GM19452 (cell line): ENCODE measurements around the gene CLMN.
"Not testable (repeated sequence)": the region's sequence is repeated elsewhere in the genome, so short reads cannot be mapped to it uniquely, and the experiment has no call there.

Source experiments
- ATAC-seq: cut with Tn5 transposase; IDR thresholded peaks from one replicate; pipeline ENCODE4 v1.9.1; 2021; ENCODE audit not compliant: unreplicated experiment

The CLMN gene

GRCh38 chr14:95197551-95197950 is 122.2 kb downstream of the CLMN start:
- no peak for ATAC-seq

GRCh38 chr14:95196826-95197545 is 122.7 kb downstream of the CLMN start:
- ATAC-seq = no peak

- ATAC-seq = no peak
Measured at GRCh38 chr14:95196268-95196667, 123.4 kb downstream of the CLMN start.

GRCh38 chr14:95195031-95195430 is 124.7 kb downstream of the CLMN start:
- ATAC-seq = no peak

DNA sequence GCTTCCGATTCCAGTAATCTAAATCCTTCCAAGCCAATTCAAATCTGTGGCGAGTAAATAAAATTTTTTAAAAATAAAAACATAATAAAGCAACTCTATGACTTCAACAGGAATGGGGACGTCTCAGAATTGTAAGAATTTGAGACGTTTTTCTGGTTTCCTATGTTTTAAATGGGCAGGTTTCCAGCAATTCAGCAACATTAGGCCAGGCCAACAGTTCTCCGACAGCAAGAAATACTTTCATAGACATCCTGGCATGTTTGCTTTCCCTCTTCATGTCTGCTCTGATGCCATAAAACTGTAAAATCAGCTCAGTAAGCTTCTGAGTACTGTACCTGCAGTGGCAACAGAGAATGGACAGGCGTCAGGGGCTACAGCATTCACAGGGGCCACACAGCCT is 126.6 kb downstream of the CLMN start:
- no peak for ATAC-seq

GRCh38 chr14:95192311-95192710 is 127.4 kb downstream of the CLMN start:
- ATAC-seq = no peak

DNA sequence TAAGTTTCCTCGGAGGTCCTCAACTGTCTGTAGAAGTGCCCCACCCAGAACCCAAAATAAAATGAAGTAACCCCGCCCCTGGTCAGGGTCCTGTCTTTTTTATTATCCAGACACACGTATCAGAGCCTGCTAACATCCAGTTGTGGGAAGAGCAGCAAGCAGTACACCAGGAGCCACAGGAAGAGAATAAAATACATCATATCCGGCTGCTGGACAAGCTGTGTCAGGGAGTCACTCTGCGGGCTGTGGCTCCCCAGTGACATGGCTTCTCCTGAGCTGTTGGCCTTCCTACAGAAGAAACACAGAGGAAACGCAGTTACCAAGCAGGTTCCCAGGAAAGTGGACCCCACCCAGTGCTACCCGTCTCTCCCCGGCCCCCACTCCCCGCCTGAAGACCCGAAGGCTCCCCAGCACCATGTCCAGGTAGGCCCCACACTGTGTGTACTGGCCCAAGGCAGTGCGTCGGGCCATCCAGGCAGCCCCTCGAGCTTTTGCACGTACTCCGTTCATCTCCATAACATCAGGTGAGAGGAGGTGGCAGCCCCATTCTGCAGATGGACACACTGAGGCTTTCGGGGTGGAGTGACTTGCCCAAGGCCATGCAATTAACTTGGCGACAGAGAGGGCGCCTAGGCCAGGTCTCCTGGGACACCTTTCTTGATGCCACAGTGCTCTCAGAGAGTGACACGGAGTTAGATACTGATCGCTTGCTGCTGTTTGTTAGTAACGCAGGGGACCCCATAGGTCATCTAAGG is 128.1 kb downstream of the CLMN start:
- ATAC-seq = no peak

DNA sequence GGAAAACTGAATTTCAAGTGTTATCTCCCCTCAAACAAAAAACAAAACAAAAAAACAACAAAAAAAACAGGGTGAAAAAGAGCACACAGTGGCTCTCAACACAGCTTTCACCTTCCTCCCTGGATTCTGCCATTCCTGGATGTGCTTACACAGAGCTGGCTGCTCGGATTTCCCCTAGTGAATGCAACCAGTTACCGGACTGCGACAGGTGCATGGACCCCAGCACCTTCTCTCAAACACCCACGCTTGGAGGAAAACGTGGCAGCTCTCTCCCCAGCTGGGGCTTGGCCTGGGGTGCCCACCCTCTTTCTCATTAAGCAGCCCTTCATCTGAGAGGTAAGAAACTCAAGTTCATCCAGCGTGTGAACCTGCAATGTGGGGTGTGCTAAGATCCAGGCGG is 128.9 kb downstream of the CLMN start:
- ATAC-seq = no peak

DNA sequence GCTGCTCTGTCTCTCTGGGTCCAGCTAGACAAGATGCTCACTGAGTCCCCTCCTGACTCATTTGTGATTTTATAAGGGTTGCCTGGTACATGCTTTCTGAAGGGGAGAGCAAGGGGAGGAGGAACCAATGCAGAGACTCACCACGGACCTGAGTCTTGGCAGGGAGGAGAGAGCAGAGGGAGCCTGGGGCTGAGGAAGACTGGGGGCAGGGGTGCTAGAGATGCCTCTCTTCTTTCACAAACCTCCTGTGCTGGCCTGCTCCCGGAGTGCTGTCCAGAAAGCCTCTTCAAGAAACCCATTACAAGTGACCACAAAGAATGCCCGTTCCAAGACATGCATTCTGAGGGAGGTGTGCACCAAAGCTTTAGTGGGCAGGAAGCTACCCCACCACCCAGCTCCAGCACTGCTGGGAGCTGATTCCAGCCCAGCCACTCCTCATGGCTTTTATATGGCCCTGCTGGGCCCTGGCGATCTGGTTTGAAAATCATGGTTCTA is 129.3 kb downstream of the CLMN start:
- ATAC-seq = no peak

GRCh38 chr14:95189367-95190132 is 130.2 kb downstream of the CLMN start:
- no peak for ATAC-seq

DNA sequence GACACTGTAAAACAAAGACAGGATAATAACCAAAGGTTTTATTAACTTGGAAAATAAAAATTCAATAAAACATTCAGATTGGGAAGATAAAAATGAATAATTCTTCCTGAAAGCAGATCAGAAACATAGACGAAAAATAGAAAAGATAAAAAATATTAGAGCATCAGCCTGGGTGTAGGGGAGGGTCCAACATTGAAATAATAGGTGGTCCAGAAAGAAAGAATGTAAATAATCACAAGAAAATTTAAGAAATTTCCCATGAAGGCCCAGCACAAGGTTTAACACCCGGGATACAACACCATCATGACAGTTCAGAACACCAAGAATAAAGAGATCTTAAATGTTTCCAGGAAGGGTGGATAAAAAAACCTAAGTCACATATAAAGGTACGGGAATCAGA is 131.3 kb downstream of the CLMN start:
- ATAC-seq = no peak

DNA sequence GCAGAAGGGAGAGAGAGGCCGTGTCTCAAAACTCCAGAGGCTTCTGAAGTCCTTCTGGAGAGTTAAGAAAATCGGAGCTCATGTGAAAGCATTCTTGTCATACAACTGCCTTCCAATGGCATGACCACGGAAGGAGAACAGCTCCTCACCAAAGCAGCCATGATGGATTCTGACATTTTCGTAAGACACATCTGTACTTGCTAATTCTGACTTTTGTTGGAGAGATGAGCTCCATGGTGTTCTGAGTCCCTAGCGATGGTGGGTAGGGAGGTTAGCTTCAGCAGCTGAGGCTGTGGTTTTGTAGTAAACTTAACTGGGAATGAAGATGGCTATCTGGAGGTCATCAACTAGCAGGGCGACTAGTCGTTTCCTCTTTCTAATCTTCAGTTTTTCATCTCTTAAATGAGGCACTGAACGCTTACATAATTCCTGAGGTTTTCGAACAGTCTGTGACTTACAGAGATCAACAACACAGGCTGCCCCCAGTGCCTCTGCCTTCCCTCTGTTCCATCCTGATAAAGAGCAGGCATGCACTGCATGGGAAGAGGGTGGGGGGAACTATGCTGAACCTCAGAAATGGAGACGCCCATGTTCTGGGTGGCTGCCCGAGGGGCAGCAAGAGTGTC is 133.8 kb downstream of the CLMN start:
- ATAC-seq = no peak

DNA sequence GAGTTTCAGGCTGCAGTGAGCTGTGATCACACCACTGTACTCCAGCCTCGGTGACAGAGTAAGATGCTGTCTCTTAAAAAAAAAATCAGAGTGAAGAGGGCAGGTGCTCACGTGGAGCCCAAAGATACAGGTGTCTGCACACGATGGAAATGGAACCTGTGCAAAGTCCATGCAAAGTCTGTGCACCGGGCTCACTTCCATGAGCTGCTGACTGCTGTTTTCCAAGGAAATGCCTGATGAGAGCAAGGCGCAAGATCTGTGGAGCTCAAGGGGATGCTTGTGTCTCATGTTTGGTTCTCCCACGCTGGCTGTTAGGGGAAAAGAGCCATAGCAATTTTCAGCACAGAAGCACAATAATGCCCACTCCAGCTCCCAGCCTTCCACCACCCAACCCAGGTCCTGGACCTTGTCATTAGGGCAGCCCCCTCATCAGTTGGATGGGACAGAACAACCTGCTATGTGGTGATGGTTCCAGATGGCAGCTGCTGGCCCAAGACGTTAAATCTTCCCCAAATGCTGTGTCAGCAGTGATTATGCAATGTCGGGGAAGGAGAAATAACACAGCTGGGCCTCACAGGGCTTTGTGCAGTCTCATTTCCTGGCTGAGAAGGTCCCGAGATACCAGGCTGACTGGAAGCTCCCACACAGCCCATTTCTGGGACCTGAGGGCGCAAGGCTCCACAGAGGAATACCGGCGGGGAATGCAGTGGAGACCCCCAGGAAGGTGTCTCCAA is 134.5 kb downstream of the CLMN start:
- no peak for ATAC-seq

GRCh38 chr14:95184413-95184790 is 135.3 kb downstream of the CLMN start:
- no peak for ATAC-seq

DNA sequence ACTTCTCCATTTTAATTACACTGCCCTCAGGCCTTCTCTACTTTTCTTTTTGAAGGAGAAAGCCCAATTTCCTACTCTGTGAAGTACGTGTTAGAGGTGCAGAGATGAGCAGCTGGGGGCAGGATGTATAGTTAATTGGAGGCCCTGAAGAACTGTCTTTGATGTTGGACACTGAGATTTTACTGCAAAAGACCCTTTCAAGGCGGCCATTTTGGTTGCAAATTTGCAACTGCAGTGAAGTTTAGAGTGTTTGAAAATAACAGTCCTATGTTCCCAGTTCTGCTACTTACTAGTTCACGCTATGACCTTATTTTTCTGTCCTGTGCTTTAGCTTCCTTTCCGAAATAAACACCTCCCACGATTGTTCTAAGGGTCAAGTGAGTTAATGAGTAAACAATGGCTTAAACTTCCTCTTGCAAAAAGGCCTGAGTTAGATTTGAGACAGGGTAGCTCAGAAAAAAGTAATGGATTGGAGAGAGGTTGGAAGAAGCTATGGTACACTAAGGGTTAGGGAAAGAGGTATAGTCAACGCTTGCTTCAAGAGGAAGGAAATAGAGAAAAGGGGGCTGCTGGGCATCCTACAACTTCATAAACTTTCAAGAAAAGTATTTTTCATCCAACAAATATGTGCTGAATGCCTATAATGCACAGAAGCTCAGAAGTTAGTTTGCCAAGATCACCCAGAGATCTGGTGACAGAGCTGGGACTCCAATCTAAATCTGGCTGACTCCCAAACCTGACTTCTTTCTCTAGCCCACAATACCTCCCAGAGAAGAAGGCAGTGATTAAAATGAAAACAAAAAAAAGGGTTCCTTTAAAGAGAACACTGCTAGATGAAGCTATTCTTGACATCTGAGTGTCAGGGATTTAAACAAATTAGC is 135.9 kb downstream of the CLMN start:
- peak; percentile 66 for ATAC-seq

DNA sequence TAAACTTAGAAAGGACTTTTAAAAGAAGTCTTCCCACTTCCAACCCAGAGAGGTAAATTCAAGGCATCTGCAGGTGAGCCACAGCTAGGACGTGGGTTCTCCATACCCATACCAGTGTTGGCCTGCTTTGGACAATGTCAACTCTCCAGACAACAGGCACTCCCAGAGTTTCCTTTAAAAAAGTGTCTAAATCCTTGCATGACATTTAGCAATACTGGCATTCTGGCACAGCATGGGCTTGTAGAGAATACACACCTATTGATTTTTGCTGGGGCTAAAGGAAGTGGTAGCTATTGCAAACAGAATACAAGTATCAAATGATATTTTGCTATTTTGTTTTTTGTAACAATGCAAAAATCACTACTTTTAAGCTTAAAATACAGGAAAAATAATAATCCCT is 136.6 kb downstream of the CLMN start:
- ATAC-seq = no peak

DNA sequence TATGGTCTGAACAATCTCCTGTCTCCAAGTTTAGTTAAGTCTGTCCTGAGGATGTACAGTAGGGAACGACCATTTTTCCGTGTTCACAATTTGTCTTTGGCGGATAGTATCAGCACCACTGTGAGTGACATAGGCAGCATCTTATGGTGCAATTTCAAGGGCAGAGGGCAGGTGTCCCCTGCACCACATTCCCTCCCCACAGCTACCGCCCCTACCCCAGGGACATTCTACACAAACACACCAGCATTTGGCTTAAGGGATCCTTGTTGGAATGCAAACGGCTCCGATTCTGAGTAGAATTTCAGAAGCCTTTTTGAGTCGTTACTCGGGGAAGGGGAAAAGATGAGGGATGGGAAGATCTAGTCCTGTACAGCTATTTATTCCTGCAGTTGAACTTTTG is 137.3 kb downstream of the CLMN start:
- ATAC-seq = no peak

- ATAC-seq = no peak
Measured at GRCh38 chr14:95180966-95181741, 138.6 kb downstream of the CLMN start.

GRCh38 chr14:95175670-95176069 is 144.0 kb downstream of the CLMN start:
- ATAC-seq = not testable (repeated sequence)
